Activated CD4-positive, alpha-beta T cell treated with anti-CD3 and anti-CD28 coated beads, Interleukin-2, Interleukin-4, amounts not matched to agents 100 ng/mL and 50 ng/mL, durations not matched to agents 16 hours and 8 hours (primary cell): ENCODE results near the gene SCARB1.

Experiments
- DNase-seq: peaks from one replicate; pipeline ENCODE4 v3.0.0-alpha.2; 2020; ENCODE audit warnings: low spot score

The SCARB1 gene

DNA sequence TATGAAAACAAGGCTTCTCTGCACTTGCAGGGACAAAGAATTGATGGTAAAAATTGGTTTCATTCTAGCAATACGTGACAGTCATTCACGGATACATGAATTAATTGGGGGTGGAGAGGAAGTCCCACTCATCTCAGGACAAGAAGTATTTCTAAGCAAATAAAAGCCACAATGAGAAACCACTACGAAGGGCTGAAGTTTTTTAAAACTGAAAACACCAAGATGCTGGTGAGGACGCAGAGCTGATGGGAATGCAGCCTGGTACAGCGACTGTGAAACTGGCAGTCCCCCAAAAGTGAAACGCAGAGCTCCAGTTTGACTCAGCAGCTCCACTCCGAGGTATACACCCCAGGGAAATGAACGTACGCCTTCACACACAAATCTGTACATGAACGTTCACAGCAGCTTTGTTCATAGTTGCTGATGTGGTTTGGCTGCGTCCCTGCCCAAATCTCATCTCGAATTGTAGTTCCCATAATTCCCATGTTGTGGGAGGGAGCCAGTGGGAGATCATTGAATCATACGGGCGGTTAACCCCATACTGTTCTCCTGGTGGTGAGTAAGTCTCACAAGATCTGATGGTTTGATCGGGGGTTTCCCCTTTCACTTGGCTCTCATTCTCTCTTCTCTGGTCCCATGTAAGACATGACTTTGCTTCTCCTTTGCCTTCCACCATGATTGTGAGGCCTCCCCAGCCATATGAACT is 89.0 kb downstream of the SCARB1 start:
- DNase-seq, result peak; percentile 98

DNA sequence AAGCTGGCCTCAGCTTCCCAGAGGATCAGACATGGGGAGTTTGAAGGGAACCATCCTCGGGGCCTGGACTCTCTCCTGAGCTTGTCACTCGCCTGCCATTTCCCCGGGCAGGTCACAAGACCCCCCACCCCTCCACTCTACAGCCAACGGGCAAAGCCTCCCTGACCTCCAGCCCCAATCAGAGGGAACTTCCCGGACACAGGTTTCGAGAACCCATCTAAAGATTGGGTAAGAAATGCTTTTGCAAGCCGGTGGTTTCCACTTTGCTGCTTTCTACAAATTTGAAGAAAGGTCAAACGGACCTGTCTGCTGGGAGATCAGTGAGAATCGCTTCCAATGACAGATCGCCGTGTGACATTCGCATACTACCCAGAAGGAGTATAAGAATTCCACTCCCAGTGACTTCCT is 89.6 kb downstream of the SCARB1 start:
- DNase-seq, result peak; percentile 73

DNA sequence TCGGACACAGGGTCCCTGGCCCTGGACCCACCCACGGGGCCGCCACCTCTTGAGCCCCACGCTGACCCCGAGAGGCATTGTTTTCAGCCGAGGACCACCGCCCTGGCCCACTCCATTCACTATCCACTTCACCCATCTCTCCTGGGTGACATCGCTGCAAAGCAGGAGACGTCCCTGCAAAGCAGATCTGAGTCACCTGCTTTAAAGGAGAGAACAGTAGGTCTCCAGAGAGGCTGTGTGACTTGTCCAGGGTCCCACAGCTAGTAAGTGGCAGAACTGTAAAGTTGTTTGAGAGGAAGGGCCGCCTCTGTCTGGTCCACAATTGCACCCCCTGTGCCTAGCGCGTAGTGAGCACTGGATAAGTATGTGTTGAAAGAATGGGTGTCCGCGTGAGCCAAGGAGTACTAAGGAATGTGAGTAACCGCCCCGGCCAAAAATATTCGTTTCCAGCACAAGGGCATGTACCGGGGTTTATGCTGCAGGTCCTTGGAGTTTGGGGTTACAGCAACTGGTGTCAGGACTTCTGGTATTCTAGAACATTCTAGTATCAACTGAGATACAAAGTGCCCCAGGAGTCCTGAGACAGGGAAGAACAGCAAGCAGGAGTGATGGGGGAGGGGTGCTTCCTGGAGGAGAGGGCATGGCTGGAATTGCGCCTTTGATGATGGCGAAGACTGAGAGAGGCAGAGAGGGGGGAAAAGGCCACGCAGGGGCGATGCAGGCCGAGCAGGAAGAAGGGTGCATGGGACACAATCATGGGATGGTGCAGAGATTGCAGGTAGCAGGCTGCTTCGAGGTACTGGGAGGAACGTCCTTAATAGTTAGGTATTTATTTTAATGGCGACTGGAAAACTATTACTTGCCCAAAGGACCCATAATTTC is 91.1 kb downstream of the SCARB1 start:
- DNase-seq, result no peak

DNA sequence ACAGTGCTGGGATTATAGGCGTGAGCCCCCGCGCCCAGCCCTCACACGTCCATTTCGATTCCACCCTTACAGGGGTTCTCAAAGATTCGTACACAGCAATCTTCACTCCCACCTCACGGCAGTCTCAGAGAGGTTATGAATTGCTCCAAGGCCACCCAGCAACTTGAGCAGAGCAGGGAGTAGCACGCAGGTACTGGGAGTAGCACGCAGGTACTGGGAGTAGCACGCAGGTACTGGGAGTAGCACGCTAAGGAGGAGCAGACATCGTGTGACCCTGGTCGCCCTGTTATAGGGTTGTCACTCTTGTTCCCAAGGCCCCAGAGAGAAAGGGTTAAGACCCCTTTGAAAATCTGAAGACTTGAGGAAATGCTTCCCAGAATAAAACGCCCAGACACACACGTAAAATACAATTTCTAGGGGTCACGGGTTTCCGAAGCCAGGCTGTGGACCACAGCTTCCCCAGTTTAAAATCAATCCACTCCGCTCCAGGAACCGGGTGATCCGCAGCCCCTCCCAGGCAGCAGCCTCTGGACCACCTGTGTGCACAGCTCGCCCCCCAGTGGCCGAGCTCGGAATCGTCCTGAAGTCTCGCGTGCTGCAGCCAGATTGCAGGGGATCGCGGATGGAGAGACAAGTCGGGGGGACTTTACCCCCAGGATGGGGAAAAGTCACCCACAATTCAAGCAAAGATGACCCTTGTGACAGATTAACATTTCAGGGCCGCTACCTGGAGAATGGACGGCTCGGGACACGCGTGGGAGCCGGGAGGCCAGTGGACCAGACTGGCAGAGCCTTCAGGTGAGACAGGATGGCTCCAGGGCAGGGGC is 92.0 kb downstream of the SCARB1 start:
- DNase-seq, result peak; percentile 88

DNA sequence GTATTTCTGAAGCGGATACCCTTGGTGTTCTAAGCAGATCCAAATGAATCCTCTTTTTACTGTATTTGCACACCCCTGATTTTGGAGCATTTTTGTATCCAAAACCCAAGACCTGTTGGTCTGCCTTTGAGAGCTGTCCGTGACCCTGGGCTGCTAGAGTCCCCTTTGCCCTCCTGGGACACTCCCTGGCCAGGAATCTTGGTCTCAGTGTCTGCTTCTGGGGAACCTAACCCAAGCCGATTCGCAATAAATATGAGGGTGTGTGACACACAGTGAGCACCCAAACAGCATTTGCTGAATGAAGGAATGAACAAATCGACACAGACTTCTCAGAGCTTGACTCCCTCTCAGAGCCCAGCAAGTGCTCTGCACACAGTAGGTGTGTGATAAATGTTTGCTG is 92.9 kb downstream of the SCARB1 start:
- DNase-seq, result no peak

DNA sequence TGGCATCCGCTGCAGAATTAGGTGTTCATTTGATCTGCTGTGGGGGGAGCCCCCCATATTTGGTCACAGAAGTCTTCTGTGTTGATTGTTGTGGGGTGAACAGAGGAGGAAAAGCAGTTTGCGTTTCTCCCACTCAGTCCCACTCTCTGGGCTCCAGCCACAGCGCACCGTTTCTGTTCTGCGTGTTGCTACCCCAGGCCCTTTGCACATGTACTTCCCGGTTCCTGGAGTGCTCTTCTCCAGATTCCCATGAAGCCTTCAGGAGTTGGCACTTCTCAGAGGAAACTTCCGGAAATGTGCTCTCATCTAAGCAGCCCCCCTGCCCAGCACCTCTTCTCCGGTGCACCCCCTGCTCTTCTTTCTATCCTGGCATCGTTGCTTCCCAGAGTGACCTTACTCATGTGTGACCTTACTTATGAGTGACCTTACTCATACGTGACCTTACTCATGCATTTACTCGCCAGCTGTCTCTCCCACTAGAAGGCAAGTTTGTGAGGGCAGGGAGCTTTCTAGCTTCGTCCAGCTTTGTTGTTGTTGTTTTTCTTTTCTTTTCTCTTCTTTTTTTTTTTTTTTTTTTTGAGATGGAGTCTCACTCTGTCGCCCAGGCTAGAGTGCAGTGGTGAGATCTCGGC is 93.7 kb downstream of the SCARB1 start:
- no peak for DNase-seq

DNA sequence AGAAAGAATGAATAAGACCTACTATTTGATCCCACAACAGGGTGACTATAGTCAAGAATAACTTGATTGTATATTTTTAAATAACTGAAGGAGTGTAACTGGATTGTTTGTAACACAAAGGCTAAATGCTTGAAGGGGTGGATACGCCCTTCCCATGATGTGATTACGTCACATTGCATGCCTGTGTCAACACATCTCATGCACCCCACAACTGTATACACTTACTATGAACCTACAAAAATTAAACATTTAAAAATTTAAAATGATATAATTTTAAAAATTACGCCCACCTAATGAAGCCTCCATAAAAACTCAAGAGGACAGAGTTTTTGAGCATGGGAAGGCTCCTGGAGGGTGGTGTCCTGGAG is 94.5 kb downstream of the SCARB1 start:
- DNase-seq, result no peak

DNA sequence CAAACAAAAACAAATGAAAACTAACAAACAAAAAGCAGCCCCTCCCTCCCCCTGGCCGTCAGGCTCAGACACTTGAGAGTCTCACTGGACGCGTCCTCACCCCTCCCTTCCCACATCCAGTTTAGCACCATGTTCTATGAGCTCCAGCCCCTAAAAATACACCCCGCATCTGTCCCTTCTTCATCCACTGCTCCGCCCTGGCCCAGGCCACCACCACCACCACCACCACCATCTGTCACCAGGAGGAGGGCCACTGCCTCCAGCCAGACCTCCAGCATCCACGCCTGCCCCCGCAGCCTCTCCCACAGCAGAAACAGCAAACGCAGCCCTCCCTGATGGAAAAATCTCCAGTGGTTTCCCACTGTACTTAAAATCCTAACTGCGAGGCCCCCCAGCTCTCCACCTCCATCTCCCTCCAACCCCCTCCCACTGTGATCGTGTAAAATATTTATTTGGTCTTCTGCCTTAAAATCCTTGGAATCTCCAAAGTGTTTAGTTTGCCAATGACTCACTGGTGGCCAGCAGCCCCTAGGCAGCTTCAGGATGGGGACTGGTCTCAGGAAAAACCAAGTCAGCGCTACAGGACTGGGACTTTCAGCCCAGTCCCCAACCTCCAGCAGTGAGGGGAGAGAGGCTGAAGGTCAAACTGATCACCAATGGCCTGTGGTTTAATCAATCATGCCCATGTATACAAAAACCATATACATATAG is 95.1 kb downstream of the SCARB1 start:
- DNase-seq, result no peak

DNA sequence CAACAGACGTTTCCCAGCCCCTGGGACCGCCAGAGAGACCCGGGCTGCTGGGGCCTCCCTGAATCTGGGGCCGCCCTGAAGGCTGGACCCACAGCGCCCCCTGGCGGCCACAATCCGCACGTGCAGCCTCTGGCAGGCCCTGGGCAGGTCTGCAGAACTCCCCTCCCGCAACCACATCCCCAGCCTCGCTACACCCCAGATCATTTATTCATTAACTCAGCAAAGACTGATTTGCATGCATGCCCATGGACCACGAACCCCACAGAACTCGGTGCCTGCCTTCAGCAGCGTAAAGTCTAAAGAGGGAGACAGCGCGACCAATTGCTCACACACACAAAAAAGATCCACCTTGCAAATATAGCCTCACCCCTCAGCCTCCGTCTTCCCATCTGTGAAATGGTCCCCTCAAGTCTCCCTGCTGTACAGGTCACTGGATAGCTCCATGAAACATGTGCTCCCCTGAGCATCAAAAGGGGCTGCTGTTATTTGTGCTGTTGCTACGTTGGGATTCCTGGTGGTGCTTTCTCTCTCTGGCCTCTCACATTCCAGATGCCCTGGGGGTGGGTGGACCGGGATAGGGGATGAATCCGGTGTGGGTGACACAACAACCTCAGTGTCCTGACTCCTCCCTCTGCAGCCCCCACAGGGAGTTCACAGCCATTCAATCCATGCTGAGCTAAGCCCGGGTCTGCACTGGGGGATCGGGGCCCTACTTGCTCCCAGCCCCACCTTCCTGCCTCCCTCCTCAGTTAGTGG is 96.4 kb downstream of the SCARB1 start:
- DNase-seq, result peak; percentile 82

DNA sequence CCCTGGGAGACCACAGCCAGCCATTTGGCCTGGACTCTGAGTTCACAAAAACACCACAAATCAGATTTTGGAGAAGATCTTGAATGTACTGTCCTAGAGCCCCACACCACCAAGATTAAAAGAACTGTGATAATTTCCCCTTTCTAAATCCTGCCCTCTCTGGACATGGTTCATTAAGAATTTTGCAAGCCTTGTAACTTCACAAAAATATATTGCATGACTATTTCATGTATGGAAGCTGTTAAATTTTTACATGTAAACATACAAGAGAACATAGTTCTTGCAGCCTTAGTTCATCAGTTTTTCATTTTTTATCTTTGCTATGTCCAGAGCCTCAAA is 97.0 kb downstream of the SCARB1 start:
- DNase-seq, result no peak

DNA sequence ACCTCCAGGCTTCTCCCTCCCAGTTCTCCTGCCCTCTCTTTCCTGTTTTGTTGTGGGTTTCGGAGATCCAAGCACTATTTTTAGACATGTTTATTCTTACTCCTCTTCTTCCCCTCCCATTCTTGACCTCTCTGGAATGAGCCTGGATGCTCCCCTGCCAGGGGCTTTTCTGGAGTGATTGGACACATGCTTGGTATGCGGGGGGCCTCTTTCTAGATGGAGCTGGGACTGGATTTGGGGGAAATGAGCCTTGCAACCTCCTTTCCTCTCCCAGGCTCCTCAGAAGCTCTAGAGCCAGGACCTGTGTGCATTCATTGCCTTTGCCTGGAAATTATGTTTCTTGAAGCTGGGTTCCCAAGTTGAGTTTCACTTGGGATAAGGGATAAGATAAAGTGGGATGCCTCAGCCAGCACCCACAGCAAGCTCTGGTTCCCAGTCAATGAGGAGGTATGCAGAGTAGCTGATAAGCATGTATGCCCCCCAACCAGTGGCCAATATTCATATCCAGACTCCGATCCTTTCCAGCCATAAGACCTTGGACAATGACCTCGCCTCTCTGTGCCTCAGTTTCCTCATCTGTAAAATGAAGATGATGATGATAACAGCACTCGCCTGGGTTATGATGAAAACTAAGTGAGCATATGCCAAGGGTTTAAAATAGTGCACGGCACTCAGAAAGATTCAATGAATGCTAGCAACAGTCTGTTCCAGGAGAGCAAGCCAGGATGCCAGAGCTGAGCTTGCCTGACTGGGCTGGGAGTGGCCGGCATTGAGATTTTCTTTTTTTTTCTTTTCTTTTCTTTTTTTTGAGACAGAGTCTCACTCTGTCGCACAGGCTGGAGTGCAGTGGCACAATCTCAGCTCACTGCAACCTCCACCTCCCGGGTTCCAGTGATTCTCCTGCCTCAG is 97.8 kb downstream of the SCARB1 start:
- no peak for DNase-seq

DNA sequence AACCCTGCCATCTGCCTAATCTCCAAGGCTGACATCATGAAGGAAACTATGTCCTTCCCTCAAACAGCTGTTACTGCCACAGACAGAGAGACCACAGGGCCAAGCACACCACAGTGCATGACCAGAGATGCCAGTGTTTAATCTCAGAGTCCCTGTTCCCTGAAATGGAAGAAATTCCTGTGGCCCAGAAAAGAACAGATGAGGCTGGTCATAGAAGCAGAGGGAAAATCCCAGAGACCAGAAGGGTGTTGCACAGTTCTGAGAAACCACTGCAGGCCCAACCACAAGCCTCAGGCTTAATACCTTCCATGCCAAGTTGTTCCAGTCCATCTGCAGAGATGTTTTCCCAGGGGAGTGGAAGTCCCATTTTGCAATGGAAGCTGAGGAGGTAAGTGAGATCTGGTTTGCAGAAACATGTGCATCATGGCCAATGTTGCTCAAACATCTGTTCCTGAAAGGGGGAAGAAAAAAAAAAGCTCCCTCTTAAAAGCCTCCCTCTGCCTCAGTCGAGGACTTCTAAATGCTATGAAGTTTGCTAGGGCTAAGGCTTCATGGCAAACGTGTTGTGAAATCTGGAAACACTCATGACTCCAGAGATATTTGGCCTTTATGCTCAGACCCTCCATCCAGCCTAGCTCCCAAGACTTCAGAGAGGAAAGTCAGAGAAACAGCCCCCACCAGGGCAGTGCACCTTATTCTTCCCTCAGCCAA is 98.6 kb downstream of the SCARB1 start:
- no peak for DNase-seq

DNA sequence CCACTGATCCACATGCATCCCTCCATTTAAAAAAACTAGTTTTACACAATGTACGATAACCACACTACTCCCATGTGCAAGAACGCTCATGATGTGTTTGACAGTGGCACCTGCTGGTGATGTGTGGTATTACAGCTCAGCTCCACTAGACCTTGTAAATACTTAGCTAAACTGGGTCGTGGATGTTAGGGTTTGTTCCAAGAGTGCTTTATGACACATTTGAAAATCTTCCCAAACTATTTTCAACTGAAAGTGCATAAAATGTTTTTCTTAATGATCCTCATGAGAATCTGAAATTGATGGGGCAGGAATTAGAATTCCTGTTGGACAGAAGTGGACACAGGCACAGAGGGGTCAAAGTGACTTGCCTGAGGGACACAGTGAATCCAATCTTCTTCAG is 99.2 kb downstream of the SCARB1 start:
- DNase-seq, result peak; percentile 33

DNA sequence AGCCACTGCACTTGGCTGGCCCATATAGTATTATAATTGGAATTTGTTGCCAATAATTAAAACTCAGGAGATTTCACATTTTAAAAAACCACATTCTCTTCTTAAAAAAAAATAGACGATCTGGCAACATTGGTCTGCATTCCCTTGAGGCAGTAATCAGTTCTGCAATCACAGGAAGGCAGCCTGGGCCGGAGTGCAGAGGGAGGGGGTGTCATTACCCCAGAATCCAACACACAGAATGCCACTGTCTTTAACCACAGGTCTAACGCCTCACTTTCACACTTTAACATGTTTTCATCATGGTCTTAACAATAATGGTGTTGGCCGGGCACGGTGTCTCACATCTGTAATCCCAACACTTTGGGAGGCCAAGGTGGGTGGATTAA is 100.1 kb downstream of the SCARB1 start:
- no peak for DNase-seq

DNA sequence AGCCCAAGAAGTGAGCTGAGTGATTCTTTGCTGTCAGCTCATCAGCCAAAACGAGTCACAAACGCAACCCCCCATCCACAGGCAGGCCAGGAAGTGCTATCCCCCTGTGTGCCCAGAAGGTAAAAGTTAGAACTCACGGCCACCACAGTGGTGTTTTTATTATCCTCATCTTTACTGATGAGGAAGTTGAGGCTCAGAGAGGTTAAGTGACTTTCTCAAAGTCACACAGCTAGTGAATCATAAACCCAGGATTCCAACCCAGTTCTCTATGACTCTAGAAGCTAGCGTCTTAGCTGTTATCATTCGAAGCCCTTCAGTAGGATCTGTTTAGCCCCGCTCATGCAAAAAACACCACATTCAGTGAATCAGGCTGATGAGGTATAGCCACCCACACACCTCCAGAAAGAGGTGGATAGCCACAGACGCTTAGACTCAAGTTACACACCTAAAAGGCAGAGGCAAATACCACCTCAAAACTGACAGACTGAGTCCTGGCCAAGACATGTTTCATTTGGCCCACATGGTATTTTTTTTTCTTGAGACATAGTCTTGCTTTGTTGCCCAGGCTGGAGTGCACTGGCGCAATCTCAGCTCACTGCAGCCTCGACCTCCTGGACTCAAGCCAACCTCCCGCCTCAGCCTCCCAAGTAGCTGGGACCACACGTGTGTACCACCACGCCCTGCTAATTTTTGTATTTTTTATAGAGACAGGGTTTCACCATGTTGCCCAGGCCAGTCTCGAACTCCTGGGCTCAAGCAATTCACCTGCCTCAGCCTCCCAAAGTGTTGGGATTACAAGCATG is 100.7 kb downstream of the SCARB1 start:
- no peak for DNase-seq

DNA sequence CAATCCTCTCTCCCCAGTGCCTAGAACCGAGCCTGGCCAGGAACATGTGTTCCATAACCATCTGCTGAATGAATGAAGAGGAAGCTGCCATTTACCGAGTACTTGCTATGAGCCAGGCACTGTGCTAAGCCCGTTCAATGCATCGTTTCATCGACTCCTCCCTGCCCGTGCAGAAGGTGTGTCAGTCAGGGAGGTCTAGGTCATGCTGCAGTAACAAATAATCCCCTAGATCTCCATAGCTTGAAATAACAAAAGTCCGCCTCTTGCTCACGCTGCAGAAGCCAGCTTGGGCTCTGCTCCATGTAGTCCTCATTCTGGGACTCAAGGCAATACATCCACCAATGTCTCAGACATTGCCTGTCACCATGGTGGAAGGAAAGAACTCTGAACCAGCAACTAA is 101.3 kb downstream of the SCARB1 start:
- no peak for DNase-seq

DNA sequence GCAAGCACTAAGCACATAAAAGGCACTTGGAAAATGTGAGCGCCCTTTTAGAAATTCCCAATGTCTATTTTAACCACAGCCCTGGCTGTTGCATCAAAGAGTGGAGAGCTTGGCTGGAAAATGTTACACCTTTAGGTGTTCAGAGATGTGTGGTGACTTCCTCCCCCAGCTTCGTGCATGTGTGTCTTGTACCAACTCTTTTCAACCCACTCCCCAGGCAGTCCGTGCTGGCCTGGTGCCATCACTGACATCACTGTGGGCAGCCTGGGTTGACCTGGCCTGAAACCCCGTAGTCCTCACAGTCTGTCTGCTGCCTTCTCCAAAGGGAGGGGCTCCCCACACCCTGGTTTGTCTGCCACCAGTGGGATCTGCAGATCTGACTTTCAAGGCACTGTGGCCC is 101.8 kb downstream of the SCARB1 start:
- no peak for DNase-seq

DNA sequence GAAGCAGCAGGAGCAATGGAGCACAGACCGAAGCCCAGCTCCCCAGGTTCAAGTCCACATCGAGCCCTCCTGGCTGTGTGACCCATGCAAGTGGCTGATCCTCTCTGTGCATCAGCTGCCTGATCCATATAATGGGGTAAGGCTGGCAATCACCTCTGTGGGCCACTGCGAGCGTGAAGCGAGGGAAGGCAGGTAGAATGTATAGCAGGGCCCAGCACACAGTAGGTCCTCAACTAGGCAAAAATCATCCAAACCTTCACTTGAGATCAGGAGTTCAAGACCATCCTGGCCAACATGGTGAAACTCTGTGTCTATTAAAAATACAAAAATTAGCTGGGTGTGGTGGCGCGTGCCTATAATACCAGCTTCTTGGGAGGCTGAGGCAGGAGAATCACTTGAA is 102.6 kb downstream of the SCARB1 start:
- no peak for DNase-seq
